ENCODE results near the gene SBSN.
A peak's percentile ranks its signal among the peaks of the same experiment; 100 is the strongest.

GRCh38 chr19:35549174-35549788 is 21.2 kb upstream of the SBSN start:
- TF ChIP-seq CTCF (IDR thresholded peaks at IDR 0.05) (peak in 2 of 3 donors; percentile 69 to 71), POLR2AphosphoS5 (IDR thresholded peaks at IDR 0.05) (no peak), POLR2A (IDR thresholded peaks at IDR 0.05) (no peak)
